IMR-90 (cell line): ENCODE measurements around the gene TMEM40. TPM values are rescaled to one million over a fixed set of nuclear protein-coding genes. Genes with fewer than 3 reads are reported as not detected.

Experiments used
- ATAC-seq: fragments of 200-7000 bp; cut with Tn5 transposase; 2 replicates; pipeline ENCODE4 v1.9.1; 2020; ENCODE audit warnings: low read depth, mild to moderate bottlenecking, moderate library complexity
- BruUV-seq: library from RNA; stranded (reverse); fragments of 400-500 nt; replicated peaks from 2 replicates; lab custom pipeline; 2021; lab: Mats Ljungman, UMichigan
- CTCF ChIA-PET: fragments of 300-600 bp; formaldehyde crosslinking; extraction: SDS; loops from one replicate; lab custom pipeline; 2021; ENCODE audit warnings: antibody characterized with exemption; lab: Yijun Ruan, JAX
- POLR2A ChIA-PET: fragments of 300-600 bp; sonication (Branson Sonifier 250); formaldehyde crosslinking; loops from one replicate; lab custom pipeline; 2022; ENCODE audit warnings: antibody characterized with exemption; ENCODE audit not compliant: unreplicated experiment; lab: Charles Lee
- DNase-seq: peaks from one replicate; pipeline ENCODE4 v3.0.0; 2013
- H2AFZ ChIP-seq: replicated peaks from 2 replicates; pipeline ENCODE3; 2013; ENCODE audit warnings: low read length, mild to moderate bottlenecking; ENCODE audit not compliant: poor library complexity
- H2AK5ac ChIP-seq: 2 replicates; pipeline ENCODE4 v1.6.1; 2013; ENCODE audit warnings: low read depth, low read length, inconsistent platforms
- H2AK9ac ChIP-seq: replicated peaks from 2 replicates; pipeline ENCODE3; 2013; ENCODE audit warnings: mild to moderate bottlenecking, low read depth, low read length, moderate library complexity; ENCODE audit not compliant: poor library complexity
- H2BK120ac ChIP-seq: 2 replicates; pipeline ENCODE4 v1.6.1; 2013; ENCODE audit warnings: low read depth, low read length, inconsistent platforms
- H2BK15ac ChIP-seq: 3 replicates; pipeline ENCODE4 v1.6.1; 2013; ENCODE audit warnings: low read depth, low read length, inconsistent platforms
- H2BK20ac ChIP-seq: 2 replicates; pipeline ENCODE4 v1.6.1; 2013; ENCODE audit warnings: low read depth, mild to moderate bottlenecking, inconsistent platforms, low read length, moderate library complexity
- H2BK5ac ChIP-seq: 2 replicates; pipeline ENCODE4 v1.6.1; 2013; ENCODE audit warnings: mild to moderate bottlenecking, low read depth, low read length, inconsistent platforms; ENCODE audit not compliant: poor library complexity, severe bottlenecking
- H3K14ac ChIP-seq: replicated peaks from 2 replicates; pipeline ENCODE4 v1.6.1; 2013; ENCODE audit warnings: low read depth, low read length, inconsistent platforms
- H3K18ac ChIP-seq: 2 replicates; pipeline ENCODE4 v1.6.1; 2013; ENCODE audit warnings: low read depth, low read length, control low read depth
- H3K23ac ChIP-seq: 2 replicates; pipeline ENCODE4 v1.6.1; 2013; ENCODE audit warnings: low read depth, low read length, inconsistent platforms
- H3K27ac ChIP-seq: 2 replicates; pipeline ENCODE4 v1.5.1; 2013; ENCODE audit warnings: mild to moderate bottlenecking, control low read depth, low read length; ENCODE audit not compliant: insufficient read depth
- H3K27me3 ChIP-seq: 2 replicates; pipeline ENCODE4 v1.6.1; 2013; ENCODE audit warnings: low read length; ENCODE audit not compliant: control insufficient read depth, insufficient read depth
- H3K36me3 ChIP-seq: 2 replicates; pipeline ENCODE4 v1.6.1; 2013; ENCODE audit warnings: low read length, mixed read lengths; ENCODE audit not compliant: control insufficient read depth, insufficient read depth
- H3K4ac ChIP-seq: 2 replicates; pipeline ENCODE4 v1.6.1; 2013; ENCODE audit warnings: low read depth, low read length, inconsistent platforms
- H3K4me1 ChIP-seq: 2 replicates; pipeline ENCODE4 v1.6.1; 2013; ENCODE audit warnings: low read length, mixed read lengths; ENCODE audit not compliant: control insufficient read depth, insufficient read depth
- H3K4me2 ChIP-seq: 2 replicates; pipeline ENCODE4 v1.6.1; 2013; ENCODE audit warnings: low read depth, mild to moderate bottlenecking, control low read depth, low read length, moderate library complexity
- H3K4me3 ChIP-seq: 2 replicates; pipeline ENCODE4 v1.5.1; 2013; ENCODE audit warnings: low read depth, mild to moderate bottlenecking, control low read depth, low read length, moderate library complexity; ENCODE audit not compliant: insufficient read depth
- H3K56ac ChIP-seq: 2 replicates; pipeline ENCODE4 v1.6.1; 2013; ENCODE audit warnings: low read length, inconsistent platforms; ENCODE audit not compliant: insufficient read depth; ENCODE audit errors: extremely low read depth
- H3K79me1 ChIP-seq, 2 experiments: 2 replicates each; pipeline ENCODE4 v1.6.1; 2013; ENCODE audit warnings: low read length in 2 of 2, inconsistent platforms in 1 of 2, low read depth in 1 of 2
- H3K9ac ChIP-seq: 2 replicates; pipeline ENCODE4 v1.6.1; 2013; ENCODE audit warnings: low read depth, low read length, control low read depth
- H3K9me1 ChIP-seq: 2 replicates; pipeline ENCODE4 v1.6.1; 2013; ENCODE audit warnings: low read length, inconsistent platforms; ENCODE audit not compliant: insufficient read depth
- H3K9me3 ChIP-seq: 2 replicates; pipeline ENCODE4 v1.6.1; 2013; ENCODE audit warnings: low read length; ENCODE audit not compliant: control insufficient read depth, insufficient read depth
- H4K20me1 ChIP-seq: 2 replicates; pipeline ENCODE4 v1.6.1; 2013; ENCODE audit warnings: low read length, inconsistent platforms; ENCODE audit not compliant: insufficient read depth
- H4K5ac ChIP-seq: 2 replicates; pipeline ENCODE4 v1.6.1; 2013; ENCODE audit warnings: mild to moderate bottlenecking, low read depth, low read length, control low read depth
- H4K8ac ChIP-seq, 2 experiments: 2 replicates each; pipeline ENCODE4 v1.6.1; 2013; ENCODE audit warnings: low read depth in 2 of 2, low read length in 2 of 2, control low read depth in 1 of 2, inconsistent platforms in 1 of 2
- H4K91ac ChIP-seq: 2 replicates; pipeline ENCODE4 v1.6.1; 2013; ENCODE audit warnings: low read depth, low read length, inconsistent platforms; ENCODE audit not compliant: insufficient read depth
- BHLHE40 ChIP-seq: fragments of 150-350 bp; IDR thresholded peaks from 2 replicates; pipeline ENCODE4 v1.6.1; 2016; ENCODE audit warnings: mild to moderate bottlenecking, low read depth, low read length
- CEBPB ChIP-seq: IDR thresholded peaks from 2 replicates; pipeline ENCODE4 v1.6.1; 2012; ENCODE audit warnings: low read depth, low read length, improper control_type of control experiment
- CHD1 ChIP-seq: IDR thresholded peaks from 2 replicates; pipeline ENCODE4 v1.6.1; 2012; ENCODE audit warnings: low read depth, low read length, improper control_type of control experiment
- ELK1 ChIP-seq: fragments of 150-350 bp; IDR thresholded peaks from 2 replicates; pipeline ENCODE4 v1.6.1; 2016; ENCODE audit warnings: low read depth, mild to moderate bottlenecking, low read length, moderate library complexity, borderline replicate concordance
- FOS ChIP-seq: fragments of 150-350 bp; IDR thresholded peaks from 2 replicates; pipeline ENCODE4 v1.6.1; 2016; ENCODE audit warnings: low read depth, low read length
- MAFK ChIP-seq: IDR thresholded peaks from 2 replicates; pipeline ENCODE4 v1.6.1; 2012; ENCODE audit warnings: low read depth, low read length, improper control_type of control experiment
- MAZ ChIP-seq: IDR thresholded peaks from 2 replicates; pipeline ENCODE4 v1.6.1; 2012; ENCODE audit warnings: low read depth, mild to moderate bottlenecking, low read length, improper control_type of control experiment, moderate library complexity, borderline replicate concordance
- MXI1 ChIP-seq: IDR thresholded peaks from 2 replicates; pipeline ENCODE4 v1.6.1; 2012; ENCODE audit warnings: low read depth, mild to moderate bottlenecking, low read length, moderate library complexity, borderline replicate concordance
- NFE2L2 ChIP-seq: fragments of 150-350 bp; IDR thresholded peaks from 2 replicates; pipeline ENCODE4 v1.6.1; 2016; ENCODE audit warnings: low read depth, mild to moderate bottlenecking, low read length
- POLR2A ChIP-seq: IDR thresholded peaks from 2 replicates; pipeline ENCODE4 v1.6.1; 2012; ENCODE audit warnings: mild to moderate bottlenecking, low read depth, low read length
- RAD21 ChIP-seq: IDR thresholded peaks from 2 replicates; pipeline ENCODE4 v1.6.1; 2012; ENCODE audit warnings: low read length, improper control_type of control experiment
- RCOR1 ChIP-seq: IDR thresholded peaks from 2 replicates; pipeline ENCODE4 v1.6.1; 2012; ENCODE audit warnings: mild to moderate bottlenecking, low read length, improper control_type of control experiment; ENCODE audit not compliant: insufficient replicate concordance
- RFX5 ChIP-seq: IDR thresholded peaks from 2 replicates; pipeline ENCODE4 v1.8.0; 2012; ENCODE audit warnings: low read depth, mild to moderate bottlenecking, low read length, moderate library complexity
- SMC3 ChIP-seq: fragments of 150-350 bp; IDR thresholded peaks from 2 replicates; pipeline ENCODE4 v1.6.1; 2016; ENCODE audit warnings: low read depth, mild to moderate bottlenecking, antibody characterized with exemption, low read length, moderate library complexity
- USF2 ChIP-seq: fragments of 150-350 bp; IDR thresholded peaks from 2 replicates; pipeline ENCODE4 v1.6.1; 2017; ENCODE audit warnings: mild to moderate bottlenecking, antibody characterized with exemption, low read length, low read depth
- WGBS, 2 experiments: methylation state at CpG; one replicate each; pipeline versions ENCODE4 v1.1.5 to v1.1.7; 2013; ENCODE audit warnings: missing lambda C conversion rate in 2 of 2; ENCODE audit not compliant: insufficient read length in 1 of 2; ENCODE audit errors: extremely low coverage in 2 of 2; 5-methylcytosine and 5-hydroxymethylcytosine counted together
- dilution Hi-C: fragments of 300-500 bp; cut with HindIII; formaldehyde crosslinking; loops from one replicate; pipeline ENCODE4 v1.14.3; 2018; ENCODE audit warnings: low sequenced_read_pairs; ENCODE audit not compliant: unreplicated experiment
- in situ Hi-C: fragments of 300-500 bp; cut with MboI; formaldehyde crosslinking; loops from 3 replicates; pipeline ENCODE4 v1.14.3; 2019; ENCODE audit warnings: low sequenced_read_pairs, inconsistent platforms, mixed read lengths
- intact Hi-C: fragments of 100-400 bp; cut with micrococcal nuclease; formaldehyde crosslinking; loops from 2 replicates; pipeline ENCODE4 v1.10.0; 2022
- polyA plus RNA-seq, 3 experiments: library from polyadenylated mRNA; depleted of rRNA; stranded (reverse); fragments of >200 nt; gene quantifications; 2 replicates each; pipeline ENCODE4 v1.2.3, GENCODE V29; 2012; ENCODE audit warnings: low replicate concordance in 1 of 3
- total RNA-seq: library from RNA; depleted of rRNA; stranded (reverse); fragments of >200 nt; gene quantifications from 2 replicates; pipeline ENCODE4 v1.2.3, GENCODE V29; 2012
- TF ChIP-seq, protein P1 (sequence below): conservative IDR thresholded peaks from 2 replicates; pipeline ENCODE4 v1.5.1; 2012; ENCODE audit warnings: mild to moderate bottlenecking, low read depth, low read length, improper control_type of control experiment

TMEM40 gene
- total and polyA plus RNA-seq, 2 of the 4 experiments (the other 2 are of a cell fraction), result 0.27 TPM; not detected in 1

GRCh38 chr3:12774619-12775018 lies 15.6 kb upstream of the TMEM40 start:
- Histone ChIP-seq H3K36me3 (no peaks in the 10 kb centered on the region), H3K14ac (no peak overlapping the region), H2BK20ac (no peak overlapping the region), H2AFZ (no peak overlapping the region), H3K56ac (no peak overlapping the region), H3K4me3 (no peak overlapping the region), H3K4me1 (no peaks in the 10 kb centered on the region), H4K20me1 (no peaks in the 10 kb centered on the region), H3K23ac (no peak overlapping the region), H2BK15ac (no peak overlapping the region), H2AK9ac (no peak overlapping the region), H3K4ac (no peak overlapping the region), H2BK120ac (no peak overlapping the region), H3K4me2 (no peak overlapping the region), H3K9me3 (peaks cover 2% of the 10 kb centered on the region; the same call in 1 of the 2 replicates), H4K91ac (no peak overlapping the region), H3K27ac (no peak overlapping the region), H2AK5ac (no peak overlapping the region), H2BK5ac (no peak overlapping the region), H3K79me1 (no peaks in the 10 kb centered on the region), H3K27me3 (peaks cover 10% of the 10 kb centered on the region), H3K18ac (no peak overlapping the region), H3K9me1 (no peaks in the 10 kb centered on the region), H4K8ac (no peak overlapping the region), H4K5ac (no peak overlapping the region), H3K9ac (no peak overlapping the region)
- TF ChIP-seq RAD21 (no peak), SMC3 (no peak), USF2 (no peak), MAFK (no peak), CHD1 (no peak), ELK1 (no peak), MAZ (no peak), MXI1 (no peak), BHLHE40 (no peak), RFX5 (no peak), RCOR1 (no peak), POLR2A (no peak), CEBPB (no peak), NFE2L2 (no peak), FOS (no peak)
- TF ChIP-seq, protein P1, sequence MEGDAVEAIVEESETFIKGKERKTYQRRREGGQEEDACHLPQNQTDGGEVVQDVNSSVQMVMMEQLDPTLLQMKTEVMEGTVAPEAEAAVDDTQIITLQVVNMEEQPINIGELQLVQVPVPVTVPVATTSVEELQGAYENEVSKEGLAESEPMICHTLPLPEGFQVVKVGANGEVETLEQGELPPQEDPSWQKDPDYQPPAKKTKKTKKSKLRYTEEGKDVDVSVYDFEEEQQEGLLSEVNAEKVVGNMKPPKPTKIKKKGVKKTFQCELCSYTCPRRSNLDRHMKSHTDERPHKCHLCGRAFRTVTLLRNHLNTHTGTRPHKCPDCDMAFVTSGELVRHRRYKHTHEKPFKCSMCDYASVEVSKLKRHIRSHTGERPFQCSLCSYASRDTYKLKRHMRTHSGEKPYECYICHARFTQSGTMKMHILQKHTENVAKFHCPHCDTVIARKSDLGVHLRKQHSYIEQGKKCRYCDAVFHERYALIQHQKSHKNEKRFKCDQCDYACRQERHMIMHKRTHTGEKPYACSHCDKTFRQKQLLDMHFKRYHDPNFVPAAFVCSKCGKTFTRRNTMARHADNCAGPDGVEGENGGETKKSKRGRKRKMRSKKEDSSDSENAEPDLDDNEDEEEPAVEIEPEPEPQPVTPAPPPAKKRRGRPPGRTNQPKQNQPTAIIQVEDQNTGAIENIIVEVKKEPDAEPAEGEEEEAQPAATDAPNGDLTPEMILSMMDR, result no peak
- intact Hi-C loops, result no loop called here
- WGBS, 2 experiments, result 74% methylated on average over 3 of the region's 4 CpGs; no CpG with 5 or more reads in 1 of the 2 experiments
- no peak for ATAC-seq
- POLR2A ChIA-PET, result interaction anchor here (0.5 kb wide), 1 partner anchor 196 kb away, joined by 4 read pairs; no protein-coding TSS in a partner anchor
- CTCF ChIA-PET, result no interaction called here
- dilution Hi-C loops, result no loop called here
- BruUV-seq, result no TSS peak
- DNase-seq, result no peak
- in situ Hi-C loops, result no loop called here
